Thyroid gland (tissue), 4 donors: ENCODE data around the gene SUN3. TPM values are rescaled to one million over a fixed set of nuclear protein-coding genes. Genes with fewer than 3 reads are reported as not detected.

Experiments
- DNase-seq, 2 donors: peaks; one replicate each; pipeline ENCODE4 v3.0.0-alpha.2; 2019
- H3K27ac ChIP-seq, 3 donors: fragments of 200-600 bp; sonication (generic); 1 replicate in 2 of 3; 2 replicates in 1 of 3; pipeline ENCODE4 v1.5.1; 2016 to 2019; ENCODE audit warnings: mild to moderate bottlenecking in 1 of 3, moderate library complexity in 1 of 3
- H3K27me3 ChIP-seq: fragments of 200-600 bp; sonication (generic); one replicate; pipeline ENCODE4 v1.5.1; 2019
- H3K36me3 ChIP-seq, 2 donors: fragments of 200-600 bp; sonication (generic); one replicate each; pipeline ENCODE4 v1.5.1; 2016 to 2019
- H3K4me1 ChIP-seq, 2 donors: fragments of 200-600 bp; sonication (generic); one replicate each; pipeline ENCODE4 v1.5.1; 2017 to 2019
- H3K4me3 ChIP-seq, 3 donors: fragments of 200-600 bp; sonication (generic); replicated peaks in 1 of 3; 1 replicate in 2 of 3; 2 replicates in 1 of 3; pipeline ENCODE4 v1.5.1; 2016; ENCODE audit warnings: mild to moderate bottlenecking in 1 of 3
- H3K9me3 ChIP-seq: fragments of 200-600 bp; sonication (generic); one replicate; pipeline ENCODE4 v1.5.1; 2017
- POLR2A ChIP-seq, 2 donors: fragments of 450-650 bp; IDR thresholded peaks; one replicate each; pipeline ENCODE4 v1.6.1; 2017; ENCODE audit warnings: antibody characterized with exemption in 2 of 2, mild to moderate bottlenecking in 2 of 2, moderate library complexity in 1 of 2
- WGBS, 2 donors: methylation state at CpG; one replicate each; pipeline ENCODE4 v1.1.5; 2017; 5-methylcytosine and 5-hydroxymethylcytosine counted together
- intact Hi-C: fragments of 100-400 bp; cut with DNase I; formaldehyde crosslinking; loops from one replicate; pipeline ENCODE4 v1.15.1; 2023
- total RNA-seq, 4 donors: library from RNA; depleted of rRNA; stranded (reverse); fragments of >200 nt; gene quantifications; one replicate each; pipeline ENCODE4 v1.2.3, GENCODE V29; 2016
- TF ChIP-seq, protein P1 (sequence below), 6 experiments: fragments of 200-600 bp in 3 of 6; fragments of 450-650 bp in 3 of 6; sonication (generic) in 3 of 6; IDR thresholded peaks; one replicate each; pipeline ENCODE4 v1.5.1; 2016 to 2019; ENCODE audit warnings: antibody characterized with exemption in 6 of 6, mild to moderate bottlenecking in 2 of 6, inconsistent platforms in 1 of 6, moderate library complexity in 1 of 6

SUN3 gene, protein sequence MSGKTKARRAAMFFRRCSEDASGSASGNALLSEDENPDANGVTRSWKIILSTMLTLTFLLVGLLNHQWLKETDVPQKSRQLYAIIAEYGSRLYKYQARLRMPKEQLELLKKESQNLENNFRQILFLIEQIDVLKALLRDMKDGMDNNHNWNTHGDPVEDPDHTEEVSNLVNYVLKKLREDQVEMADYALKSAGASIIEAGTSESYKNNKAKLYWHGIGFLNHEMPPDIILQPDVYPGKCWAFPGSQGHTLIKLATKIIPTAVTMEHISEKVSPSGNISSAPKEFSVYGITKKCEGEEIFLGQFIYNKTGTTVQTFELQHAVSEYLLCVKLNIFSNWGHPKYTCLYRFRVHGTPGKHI
- total RNA-seq: not detected

DNA sequence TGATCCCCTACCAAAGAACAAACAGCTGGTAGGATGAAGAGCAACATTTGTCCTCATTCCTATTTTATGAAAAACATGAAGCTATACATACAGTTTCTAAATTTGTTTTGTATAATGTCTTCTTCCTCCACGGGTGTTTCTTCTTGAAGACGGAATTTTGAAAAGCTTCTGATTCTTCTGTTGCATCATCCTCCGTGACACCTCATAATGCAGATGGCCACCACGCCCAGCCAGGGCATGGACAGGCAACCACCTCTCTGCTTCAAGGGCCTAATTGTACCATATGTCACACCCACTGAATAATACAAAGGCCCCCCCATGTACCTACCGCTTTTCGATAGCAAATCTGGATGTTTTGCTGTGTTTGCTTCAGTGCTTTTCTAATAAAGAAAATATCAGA is at the start of gene SUN3:
Gene SUN3 (minus strand): TSS at position 170 of the 400 bp plus-strand sequence. CDS start 169 bp downstream, at position 1.
- no peak for DNase-seq
- no peaks in the 10 kb centered on the region for H3K36me3 ChIP-seq
- H3K4me1 ChIP-seq: no peaks in the 10 kb centered on the region
- no peak within 1 kb of the TSS for H3K4me3 ChIP-seq
- WGBS, 2 donors: 88% methylated on average over 6 of the region's 6 CpGs
- H3K27ac ChIP-seq: no peak within 1 kb of the TSS
- TF ChIP-seq, protein P1, sequence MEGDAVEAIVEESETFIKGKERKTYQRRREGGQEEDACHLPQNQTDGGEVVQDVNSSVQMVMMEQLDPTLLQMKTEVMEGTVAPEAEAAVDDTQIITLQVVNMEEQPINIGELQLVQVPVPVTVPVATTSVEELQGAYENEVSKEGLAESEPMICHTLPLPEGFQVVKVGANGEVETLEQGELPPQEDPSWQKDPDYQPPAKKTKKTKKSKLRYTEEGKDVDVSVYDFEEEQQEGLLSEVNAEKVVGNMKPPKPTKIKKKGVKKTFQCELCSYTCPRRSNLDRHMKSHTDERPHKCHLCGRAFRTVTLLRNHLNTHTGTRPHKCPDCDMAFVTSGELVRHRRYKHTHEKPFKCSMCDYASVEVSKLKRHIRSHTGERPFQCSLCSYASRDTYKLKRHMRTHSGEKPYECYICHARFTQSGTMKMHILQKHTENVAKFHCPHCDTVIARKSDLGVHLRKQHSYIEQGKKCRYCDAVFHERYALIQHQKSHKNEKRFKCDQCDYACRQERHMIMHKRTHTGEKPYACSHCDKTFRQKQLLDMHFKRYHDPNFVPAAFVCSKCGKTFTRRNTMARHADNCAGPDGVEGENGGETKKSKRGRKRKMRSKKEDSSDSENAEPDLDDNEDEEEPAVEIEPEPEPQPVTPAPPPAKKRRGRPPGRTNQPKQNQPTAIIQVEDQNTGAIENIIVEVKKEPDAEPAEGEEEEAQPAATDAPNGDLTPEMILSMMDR (IDR thresholded peaks at IDR 0.05): no peak
- no peak for TF ChIP-seq POLR2A (IDR thresholded peaks at IDR 0.05)
- no peaks in the 10 kb centered on the region for H3K27me3 ChIP-seq
- H3K9me3 ChIP-seq: no peaks in the 10 kb centered on the region
- intact Hi-C loops: no loop called here

DNA sequence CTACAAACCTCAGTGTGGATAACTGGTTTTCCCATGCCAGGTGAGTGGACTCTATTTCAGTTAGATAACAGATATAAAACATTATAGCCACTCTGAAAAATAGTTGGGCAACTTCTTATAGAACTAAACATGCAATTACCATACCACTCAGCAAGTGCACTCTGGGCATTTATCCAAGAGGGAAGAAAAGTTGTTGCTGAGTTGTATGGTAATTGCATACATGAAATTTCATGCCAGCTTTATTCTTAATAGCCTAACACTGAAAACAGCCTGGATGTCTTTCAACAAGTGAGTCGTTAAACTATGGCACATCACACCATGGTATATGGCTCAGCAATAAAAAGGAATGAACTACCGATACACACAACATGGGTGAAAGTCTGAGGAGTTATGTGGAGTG is 49.6 kb upstream of the SUN3 start:
- intact Hi-C loops: no loop called here
- WGBS, 2 donors: 89 to 93% methylated on average over 2 of the region's 2 CpGs
- no peak for TF ChIP-seq POLR2A (IDR thresholded peaks at IDR 0.05)
- TF ChIP-seq, protein P1 (IDR thresholded peaks at IDR 0.05): no peak
- H3K9me3 ChIP-seq: no peaks in the 10 kb centered on the region
- no peak for DNase-seq
- H3K27ac ChIP-seq: no peak overlapping the region
- no peak overlapping the region for H3K4me3 ChIP-seq
- H3K27me3 ChIP-seq: no peaks in the 10 kb centered on the region
- no peaks in the 10 kb centered on the region for H3K4me1 ChIP-seq
- no peaks in the 10 kb centered on the region for H3K36me3 ChIP-seq

DNA sequence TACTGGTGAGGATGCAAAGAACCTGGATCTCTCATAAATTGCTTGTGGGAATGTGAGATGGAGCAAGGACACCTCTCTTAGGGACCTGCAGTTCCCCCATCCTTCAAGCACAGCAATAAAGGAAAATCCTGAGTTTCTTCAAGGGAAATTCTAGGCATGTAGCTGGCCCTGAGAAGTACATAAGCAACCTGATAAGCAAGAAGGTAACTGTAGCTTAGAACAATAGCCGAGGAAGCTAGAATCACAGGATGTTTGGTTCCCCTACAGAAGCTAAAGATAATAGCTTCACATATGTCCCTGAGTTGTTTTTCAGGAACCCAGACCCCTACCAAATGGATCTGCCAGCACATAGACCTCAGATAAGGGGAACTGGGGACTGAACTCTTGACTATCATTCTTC is 48.5 kb upstream of the SUN3 start:
- TF ChIP-seq, protein P1 (IDR thresholded peaks at IDR 0.05): no peak
- TF ChIP-seq POLR2A (IDR thresholded peaks at IDR 0.05): no peak
- no peak for DNase-seq
- Histone ChIP-seq H3K36me3 (no peaks in the 10 kb centered on the region), H3K27me3 (no peaks in the 10 kb centered on the region), H3K27ac (no peak overlapping the region), H3K4me3 (no peak overlapping the region), H3K9me3 (no peaks in the 10 kb centered on the region), H3K4me1 (no peaks in the 10 kb centered on the region)
- WGBS, 2 donors: 71 to 95% methylated on average over 1 of the region's 1 CpG
- intact Hi-C loops: no loop called here

DNA sequence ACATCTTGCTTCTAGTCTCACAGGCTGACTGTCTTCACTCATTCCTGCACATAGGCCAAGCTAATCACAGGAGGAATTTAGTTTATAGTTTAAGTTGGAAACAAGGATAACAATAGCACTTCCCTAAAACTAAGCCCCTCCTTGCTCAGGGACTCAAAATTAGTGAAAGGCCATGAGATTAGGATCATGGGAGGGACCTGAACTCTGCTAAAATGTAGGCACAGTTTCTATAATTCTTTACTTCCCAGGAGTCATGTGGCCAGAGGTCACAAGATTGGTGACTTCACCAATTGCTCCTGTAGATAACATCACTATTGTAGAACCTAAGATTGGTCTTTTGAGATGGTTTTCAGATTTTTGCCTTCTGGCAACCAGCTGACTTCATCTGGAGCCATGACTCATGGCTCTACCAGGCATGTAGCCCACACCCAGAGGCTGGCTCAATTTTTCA is 45.3 kb upstream of the SUN3 start:
- Histone ChIP-seq H3K27ac (no peak overlapping the region), H3K4me1 (no peaks in the 10 kb centered on the region), H3K27me3 (no peaks in the 10 kb centered on the region), H3K9me3 (no peaks in the 10 kb centered on the region), H3K36me3 (no peaks in the 10 kb centered on the region), H3K4me3 (no peak overlapping the region)
- intact Hi-C loops: no loop called here
- TF ChIP-seq, protein P1 (IDR thresholded peaks at IDR 0.05): no peak
- no peak for TF ChIP-seq POLR2A (IDR thresholded peaks at IDR 0.05)
- DNase-seq: no peak

DNA sequence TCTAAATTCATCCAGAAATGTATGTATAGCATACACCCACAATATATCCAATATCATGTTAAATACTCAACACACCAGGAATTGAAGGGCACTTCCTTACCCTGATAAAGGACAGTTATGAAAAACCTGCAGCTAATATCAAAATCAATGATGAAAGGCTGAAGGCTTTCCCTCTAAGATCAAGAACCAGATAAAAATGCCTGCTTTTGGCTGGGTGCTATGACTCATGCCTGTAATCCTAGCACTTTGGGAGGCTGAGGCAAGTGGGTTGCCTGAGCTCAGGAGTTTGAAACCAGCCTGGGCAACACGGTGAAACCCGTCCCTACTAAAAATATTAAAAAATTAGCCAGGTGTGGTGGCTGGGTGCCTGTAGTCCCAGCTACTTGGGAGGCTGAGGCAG is 38.6 kb upstream of the SUN3 start:
- 89 to 97% methylated on average over 2 of the region's 2 CpGs for WGBS, 2 donors
- intact Hi-C loops: no loop called here
- no peak for TF ChIP-seq POLR2A (IDR thresholded peaks at IDR 0.05)
- TF ChIP-seq, protein P1 (IDR thresholded peaks at IDR 0.05): no peak

More for the DNA sequence above, 38.6 kb upstream of the SUN3 start:
- Histone ChIP-seq H3K9me3 (no peaks in the 10 kb centered on the region), H3K4me1 (no peaks in the 10 kb centered on the region), H3K4me3 (no peak overlapping the region), H3K27me3 (no peaks in the 10 kb centered on the region), H3K27ac (no peak overlapping the region), H3K36me3 (no peaks in the 10 kb centered on the region)
- DNase-seq: no peak
